HepG2 (cell line): Measurements from ENCODE around the gene DNAJC7. TPM values are rescaled to one million over a fixed set of nuclear protein-coding genes. Genes with fewer than 3 reads are reported as not detected.

Experiments
- AGO2 ChIP-seq: fragments of 200-400 bp; formaldehyde crosslinking; optimal IDR thresholded peaks from 2 replicates; pipeline ENCODE3; 2017; ENCODE audit warnings: mild to moderate bottlenecking, low read depth, low read length, moderate library complexity
- ATF7-NPFF ChIP-seq: sonication (generic); formaldehyde crosslinking; IDR thresholded peaks from 2 replicates; pipeline ENCODE4 v1.8.1; 2023; ENCODE audit warnings: mild to moderate bottlenecking, low read depth, missing genetic modification reagents, moderate library complexity
- BRD4 ChIP-seq: sonication (generic); formaldehyde crosslinking; IDR thresholded peaks from 2 replicates; pipeline ENCODE4 v1.4.0; 2020; ENCODE audit warnings: missing genetic modification reagents
- HNRNPLL ChIP-seq: fragments of 200-400 bp; formaldehyde crosslinking; IDR thresholded peaks from 2 replicates; pipeline ENCODE4 v1.6.1; 2017; ENCODE audit warnings: mild to moderate bottlenecking, low read depth, low read length; ENCODE audit not compliant: poor library complexity, severe bottlenecking
- MED1 ChIP-seq: sonication (generic); formaldehyde crosslinking; IDR thresholded peaks from 2 replicates; pipeline ENCODE4 v1.4.0; 2020; ENCODE audit warnings: missing genetic modification reagents
- MIER2 ChIP-seq: IDR thresholded peaks from 2 replicates; pipeline ENCODE4 v1.6.1; 2016; ENCODE audit warnings: missing biosample characterization, missing genetic modification reagents
- MTA3 ChIP-seq: sonication (generic); formaldehyde crosslinking; IDR thresholded peaks from 2 replicates; pipeline ENCODE4 v1.4.0; 2020; ENCODE audit warnings: missing genetic modification reagents
- NFE2L1 ChIP-seq: sonication (generic); formaldehyde crosslinking; IDR thresholded peaks from 2 replicates; pipeline ENCODE4 v1.4.0; 2020; ENCODE audit warnings: missing genetic modification reagents, mild to moderate bottlenecking, borderline replicate concordance
- NRL ChIP-seq: sonication (generic); formaldehyde crosslinking; IDR thresholded peaks from 2 replicates; pipeline ENCODE4 v1.5.0; 2020; ENCODE audit warnings: missing genetic modification reagents, mild to moderate bottlenecking, moderate library complexity, borderline replicate concordance
- PCBP1 ChIP-seq: fragments of 200-400 bp; formaldehyde crosslinking; IDR thresholded peaks from 2 replicates; pipeline ENCODE4 v1.6.1; 2017; ENCODE audit warnings: mild to moderate bottlenecking, low read depth, low read length, borderline replicate concordance
- SIX4 ChIP-seq: sonication (generic); formaldehyde crosslinking; IDR thresholded peaks from 2 replicates; pipeline ENCODE4 v1.4.0; 2020; ENCODE audit warnings: missing genetic modification reagents
- SKI ChIP-seq: fragments of 450-650 bp; IDR thresholded peaks from one replicate; pipeline ENCODE4 v1.6.1; 2018; ENCODE audit warnings: mild to moderate bottlenecking; ENCODE audit not compliant: partially characterized antibody
- WIZ ChIP-seq: sonication (generic); formaldehyde crosslinking; IDR thresholded peaks from 2 replicates; pipeline ENCODE4 v1.5.1; 2020; ENCODE audit warnings: mild to moderate bottlenecking, missing genetic modification reagents
- ZNF10 ChIP-seq: sonication (generic); formaldehyde crosslinking; IDR thresholded peaks from 2 replicates; pipeline ENCODE4 v1.4.0; 2020; ENCODE audit warnings: mild to moderate bottlenecking, low read depth, missing genetic modification reagents, borderline replicate concordance
- ZNF205 ChIP-seq: IDR thresholded peaks from 2 replicates; pipeline ENCODE4 v1.6.1; 2018; ENCODE audit warnings: missing biosample characterization, missing genetic modification reagents
- ZNF546 ChIP-seq: sonication (generic); formaldehyde crosslinking; conservative IDR thresholded peaks from 2 replicates; pipeline ENCODE4 v1.8.1; 2023; ENCODE audit warnings: mild to moderate bottlenecking, missing genetic modification reagents
- ZNF629 ChIP-seq: sonication (generic); formaldehyde crosslinking; conservative IDR thresholded peaks from 2 replicates; pipeline ENCODE4 v1.5.0; 2020; ENCODE audit warnings: missing genetic modification reagents
- ZNF850 ChIP-seq: sonication (generic); formaldehyde crosslinking; conservative IDR thresholded peaks from 2 replicates; pipeline ENCODE4 v1.9.0; 2021; ENCODE audit warnings: mild to moderate bottlenecking, missing genetic modification reagents
- ZSCAN22 ChIP-seq: sonication (generic); formaldehyde crosslinking; IDR thresholded peaks from 2 replicates; pipeline ENCODE4 v1.4.0; 2020; ENCODE audit warnings: mild to moderate bottlenecking, missing genetic modification reagents
- ZSCAN31 ChIP-seq: sonication (generic); formaldehyde crosslinking; IDR thresholded peaks from 2 replicates; pipeline ENCODE4 v1.5.0; 2020; ENCODE audit warnings: low read depth, mild to moderate bottlenecking, missing genetic modification reagents
- polyA plus RNA-seq, 8 experiments: library from polyadenylated mRNA; depleted of rRNA in 3 of 8; stranded (reverse) in 7 of 8; unstranded in 1 of 8; fragments of >200 nt; fragmentation: Illumina TruSeq in 4 of 8; extraction: Trizol in 4 of 8; gene quantifications; 2 replicates each; pipeline versions ENCODE4 v1.2.1 to v1.2.3, GENCODE V29; 2011 to 2016; ENCODE audit warnings: low read depth in 4 of 8, missing spikeins in 1 of 8, mixed read lengths in 1 of 8; ENCODE audit not compliant: insufficient read depth in 1 of 8
- total RNA-seq, 5 experiments: library from RNA; depleted of rRNA; stranded (reverse); fragments of >200 nt; fragmentation: Illumina TruSeq; extraction: Trizol; gene quantifications; 2 replicates each; pipeline ENCODE4 v1.2.3, GENCODE V29; 2016; ENCODE audit warnings: low read depth in 1 of 5
- TF ChIP-seq, protein P1 (sequence below): fragments of 450-650 bp; IDR thresholded peaks from 2 replicates; pipeline ENCODE4 v1.6.1; 2017
- TF ChIP-seq, protein P2 (sequence below): sonication (generic); formaldehyde crosslinking; IDR thresholded peaks from 2 replicates; pipeline ENCODE4 v1.5.0; 2020; ENCODE audit warnings: missing genetic modification reagents
- TF ChIP-seq, protein P3 (sequence below): sonication (generic); formaldehyde crosslinking; IDR thresholded peaks from 2 replicates; pipeline ENCODE4 v1.4.0; 2020; ENCODE audit warnings: missing genetic modification reagents
- TF ChIP-seq, protein P4 (sequence below): sonication (generic); formaldehyde crosslinking; IDR thresholded peaks from 2 replicates; pipeline ENCODE4 v1.5.0; 2020; ENCODE audit warnings: missing genetic modification reagents
- TF ChIP-seq, protein P5 (sequence below): IDR thresholded peaks from 2 replicates; pipeline ENCODE4 v1.6.1; 2018; ENCODE audit warnings: missing genetic modification reagents, mild to moderate bottlenecking, missing compliant biosample characterization

Gene DNAJC7
- total and polyA plus RNA-seq, 2 of the 13 experiments (the other 11 are each of a cell fraction or from before 2014, with no cell fraction given) = 47.7 to 132 TPM

DNA sequence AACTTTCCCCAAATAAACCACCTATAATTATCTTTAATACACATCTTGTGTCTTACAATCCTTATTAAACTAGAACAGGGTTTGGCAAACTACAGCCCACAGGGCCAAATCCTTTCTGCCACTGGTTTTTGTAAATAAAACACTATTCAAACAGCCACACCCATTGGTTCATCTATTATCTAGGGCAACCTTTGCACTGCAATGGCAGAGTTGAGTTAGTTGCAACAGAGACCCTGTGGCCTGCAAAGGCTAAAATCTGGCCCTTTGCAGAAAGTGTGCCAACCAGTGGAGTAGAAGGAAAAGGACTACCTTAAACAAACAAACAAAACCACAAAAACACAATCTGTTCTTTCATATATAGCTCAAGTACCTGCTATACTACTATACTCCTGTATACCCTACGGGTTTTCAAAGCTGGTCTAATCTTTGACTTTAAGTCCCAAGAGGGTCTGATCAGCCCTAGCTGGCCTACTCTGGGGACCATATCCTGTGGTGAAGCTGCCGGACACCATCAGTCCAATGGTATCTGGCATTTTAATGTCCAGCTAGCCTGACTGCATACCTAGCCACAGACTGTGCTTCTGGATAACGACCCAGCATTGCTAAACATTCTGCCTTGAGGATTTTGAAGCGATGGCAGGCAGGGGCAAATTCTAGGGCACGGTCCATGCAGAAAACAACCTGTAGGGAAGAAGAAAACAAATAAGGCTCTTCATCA, 27.4 kb downstream of the DNAJC7 start (continued):
- TF ChIP-seq WIZ (no peak), AGO2 (no peak), SIX4 (CRISPR knock-in tag) (no peak), NRL (no peak), MIER2 (CRISPR knock-in tag) (no peak; the same call in 1 of the 2 replicates), ZNF205 (CRISPR knock-in tag) (0 out of 2 replicates have a peak, but pooled peaks have one; percentile 45), ZSCAN31 (CRISPR knock-in tag) (no peak), SKI (peak; percentile 16), ZNF850 (CRISPR knock-in tag) (no peak), ATF7-NPFF (CRISPR knock-in tag) (no peak), BRD4 (CRISPR knock-in tag) (no peak), MTA3 (CRISPR knock-in tag) (no peak), HNRNPLL (no peak), MED1 (CRISPR knock-in tag) (peak; percentile 42; the same call in 1 of the 2 replicates), NFE2L1 (no peak), PCBP1 (no peak), ZNF10 (CRISPR knock-in tag) (no peak), ZNF629 (CRISPR knock-in tag) (no peak), ZNF546 (CRISPR knock-in tag) (no peak), ZSCAN22 (CRISPR knock-in tag) (no peak)
- TF ChIP-seq, protein P1, sequence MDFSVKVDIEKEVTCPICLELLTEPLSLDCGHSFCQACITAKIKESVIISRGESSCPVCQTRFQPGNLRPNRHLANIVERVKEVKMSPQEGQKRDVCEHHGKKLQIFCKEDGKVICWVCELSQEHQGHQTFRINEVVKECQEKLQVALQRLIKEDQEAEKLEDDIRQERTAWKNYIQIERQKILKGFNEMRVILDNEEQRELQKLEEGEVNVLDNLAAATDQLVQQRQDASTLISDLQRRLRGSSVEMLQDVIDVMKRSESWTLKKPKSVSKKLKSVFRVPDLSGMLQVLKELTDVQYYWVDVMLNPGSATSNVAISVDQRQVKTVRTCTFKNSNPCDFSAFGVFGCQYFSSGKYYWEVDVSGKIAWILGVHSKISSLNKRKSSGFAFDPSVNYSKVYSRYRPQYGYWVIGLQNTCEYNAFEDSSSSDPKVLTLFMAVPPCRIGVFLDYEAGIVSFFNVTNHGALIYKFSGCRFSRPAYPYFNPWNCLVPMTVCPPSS = no peak
- TF ChIP-seq, protein P2, sequence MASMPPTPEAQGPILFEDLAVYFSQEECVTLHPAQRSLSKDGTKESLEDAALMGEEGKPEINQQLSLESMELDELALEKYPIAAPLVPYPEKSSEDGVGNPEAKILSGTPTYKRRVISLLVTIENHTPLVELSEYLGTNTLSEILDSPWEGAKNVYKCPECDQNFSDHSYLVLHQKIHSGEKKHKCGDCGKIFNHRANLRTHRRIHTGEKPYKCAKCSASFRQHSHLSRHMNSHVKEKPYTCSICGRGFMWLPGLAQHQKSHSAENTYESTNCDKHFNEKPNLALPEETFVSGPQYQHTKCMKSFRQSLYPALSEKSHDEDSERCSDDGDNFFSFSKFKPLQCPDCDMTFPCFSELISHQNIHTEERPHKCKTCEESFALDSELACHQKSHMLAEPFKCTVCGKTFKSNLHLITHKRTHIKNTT (CRISPR knock-in tag) = no peak
- TF ChIP-seq, protein P3, sequence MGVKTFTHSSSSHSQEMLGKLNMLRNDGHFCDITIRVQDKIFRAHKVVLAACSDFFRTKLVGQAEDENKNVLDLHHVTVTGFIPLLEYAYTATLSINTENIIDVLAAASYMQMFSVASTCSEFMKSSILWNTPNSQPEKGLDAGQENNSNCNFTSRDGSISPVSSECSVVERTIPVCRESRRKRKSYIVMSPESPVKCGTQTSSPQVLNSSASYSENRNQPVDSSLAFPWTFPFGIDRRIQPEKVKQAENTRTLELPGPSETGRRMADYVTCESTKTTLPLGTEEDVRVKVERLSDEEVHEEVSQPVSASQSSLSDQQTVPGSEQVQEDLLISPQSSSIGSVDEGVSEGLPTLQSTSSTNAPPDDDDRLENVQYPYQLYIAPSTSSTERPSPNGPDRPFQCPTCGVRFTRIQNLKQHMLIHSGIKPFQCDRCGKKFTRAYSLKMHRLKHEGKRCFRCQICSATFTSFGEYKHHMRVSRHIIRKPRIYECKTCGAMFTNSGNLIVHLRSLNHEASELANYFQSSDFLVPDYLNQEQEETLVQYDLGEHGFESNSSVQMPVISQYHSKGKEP (CRISPR knock-in tag) = no peak
- TF ChIP-seq, protein P4, sequence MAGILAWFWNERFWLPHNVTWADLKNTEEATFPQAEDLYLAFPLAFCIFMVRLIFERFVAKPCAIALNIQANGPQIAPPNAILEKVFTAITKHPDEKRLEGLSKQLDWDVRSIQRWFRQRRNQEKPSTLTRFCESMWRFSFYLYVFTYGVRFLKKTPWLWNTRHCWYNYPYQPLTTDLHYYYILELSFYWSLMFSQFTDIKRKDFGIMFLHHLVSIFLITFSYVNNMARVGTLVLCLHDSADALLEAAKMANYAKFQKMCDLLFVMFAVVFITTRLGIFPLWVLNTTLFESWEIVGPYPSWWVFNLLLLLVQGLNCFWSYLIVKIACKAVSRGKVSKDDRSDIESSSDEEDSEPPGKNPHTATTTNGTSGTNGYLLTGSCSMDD = no peak
- TF ChIP-seq, protein P5, sequence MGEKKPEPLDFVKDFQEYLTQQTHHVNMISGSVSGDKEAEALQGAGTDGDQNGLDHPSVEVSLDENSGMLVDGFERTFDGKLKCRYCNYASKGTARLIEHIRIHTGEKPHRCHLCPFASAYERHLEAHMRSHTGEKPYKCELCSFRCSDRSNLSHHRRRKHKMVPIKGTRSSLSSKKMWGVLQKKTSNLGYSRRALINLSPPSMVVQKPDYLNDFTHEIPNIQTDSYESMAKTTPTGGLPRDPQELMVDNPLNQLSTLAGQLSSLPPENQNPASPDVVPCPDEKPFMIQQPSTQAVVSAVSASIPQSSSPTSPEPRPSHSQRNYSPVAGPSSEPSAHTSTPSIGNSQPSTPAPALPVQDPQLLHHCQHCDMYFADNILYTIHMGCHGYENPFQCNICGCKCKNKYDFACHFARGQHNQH = peak; percentile 68; the same call in 1 of the 2 replicates
